GM21723 (cell line): Measurements from ENCODE around the gene SCN8A.
"Not testable (repeated sequence)": the region's sequence is repeated elsewhere in the genome, so short reads cannot be mapped to it uniquely, and the experiment has no call there.

Source experiments
- ATAC-seq: cut with Tn5 transposase; IDR thresholded peaks from one replicate; pipeline ENCODE4 v1.9.1; 2021; ENCODE audit warnings: mild to moderate bottlenecking, moderate library complexity; ENCODE audit not compliant: unreplicated experiment

Gene SCN8A

GRCh38 chr12:51622564-51622963, 31.5 kb downstream of the SCN8A start:
- ATAC-seq, result no peak

GRCh38 chr12:51625370-51625769, 34.3 kb downstream of the SCN8A start:
- ATAC-seq, result no peak

GRCh38 chr12:51626115-51626514, 35.1 kb downstream of the SCN8A start:
- no peak for ATAC-seq

GRCh38 chr12:51626629-51627028, 35.6 kb downstream of the SCN8A start:
- ATAC-seq, result no peak

- ATAC-seq, result no peak
Measured at GRCh38 chr12:51630256-51630880, 39.3 kb downstream of the SCN8A start.

GRCh38 chr12:51630986-51631385, 40.0 kb downstream of the SCN8A start:
- ATAC-seq, result no peak

- no peak for ATAC-seq
Measured at GRCh38 chr12:51631591-51631990, 40.6 kb downstream of the SCN8A start.

- ATAC-seq, result no peak
Measured at GRCh38 chr12:51632623-51633022, 41.6 kb downstream of the SCN8A start.

- no peak for ATAC-seq
Measured at GRCh38 chr12:51635346-51635745, 44.3 kb downstream of the SCN8A start.

GRCh38 chr12:51636581-51636980, 45.5 kb downstream of the SCN8A start:
- no peak for ATAC-seq

- ATAC-seq, result no peak
Measured at GRCh38 chr12:51636986-51637385, 46.0 kb downstream of the SCN8A start.

- no peak for ATAC-seq
Measured at GRCh38 chr12:51639361-51639760, 48.3 kb downstream of the SCN8A start.

GRCh38 chr12:51642286-51642685, 51.3 kb downstream of the SCN8A start:
- ATAC-seq, result no peak

GRCh38 chr12:51643951-51644350, 52.9 kb downstream of the SCN8A start:
- ATAC-seq, result no peak

- not testable (repeated sequence) for ATAC-seq
Measured at GRCh38 chr12:51644691-51645090, 53.7 kb downstream of the SCN8A start.

- ATAC-seq, result no peak
Measured at GRCh38 chr12:51645961-51646360, 54.9 kb downstream of the SCN8A start.

GRCh38 chr12:51647647-51648046, 56.6 kb downstream of the SCN8A start:
- ATAC-seq, result no peak

GRCh38 chr12:51653431-51653830, 62.4 kb downstream of the SCN8A start:
- ATAC-seq, result no peak

- ATAC-seq, result no peak
Measured at GRCh38 chr12:51661199-51661598, 70.2 kb downstream of the SCN8A start.

- no peak for ATAC-seq
Measured at GRCh38 chr12:51661836-51662235, 70.8 kb downstream of the SCN8A start.

GRCh38 chr12:51662728-51663154, 71.7 kb downstream of the SCN8A start:
- no peak for ATAC-seq

- no peak for ATAC-seq
Measured at GRCh38 chr12:51663390-51663789, 72.4 kb downstream of the SCN8A start.

GRCh38 chr12:51666696-51667095, 75.7 kb downstream of the SCN8A start:
- no peak for ATAC-seq
